GM18517 (cell line): Measurements from ENCODE around the gene CYP2J2.
"Not testable (repeated sequence)": the region's sequence is repeated elsewhere in the genome, so short reads cannot be mapped to it uniquely, and the experiment has no call there.

Experiments used
- ATAC-seq: cut with Tn5 transposase; IDR thresholded peaks from one replicate; pipeline ENCODE4 v1.9.1; 2021; ENCODE audit warnings: mild to moderate bottlenecking, moderate library complexity; ENCODE audit not compliant: unreplicated experiment

CYP2J2 gene

DNA sequence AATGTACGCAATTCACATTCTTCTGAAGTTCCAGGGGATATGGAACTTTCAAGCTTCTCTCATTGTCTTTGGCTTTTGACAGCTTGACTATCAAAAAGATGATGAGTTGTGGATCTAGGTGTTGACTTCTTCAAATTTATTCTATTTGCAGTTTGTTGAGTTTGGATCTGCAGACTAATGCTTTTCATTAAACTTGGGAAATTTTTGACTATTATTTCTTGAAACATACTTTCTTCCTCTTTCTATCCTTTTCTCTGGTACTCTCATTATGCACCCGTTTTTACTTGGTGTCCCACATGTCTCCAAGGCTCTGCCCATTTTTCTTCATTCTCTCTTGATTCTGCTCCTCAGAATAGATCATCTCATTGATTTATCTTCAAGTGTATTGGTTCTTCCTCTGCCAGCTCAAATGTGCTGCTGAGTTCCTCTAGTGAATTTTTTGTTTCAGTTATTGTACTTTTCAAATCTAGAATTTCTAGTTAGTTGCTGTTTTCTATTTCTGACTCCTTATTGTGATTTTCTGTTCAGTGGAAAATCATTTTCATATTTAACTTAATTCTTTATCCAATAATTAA, 49.4 kb downstream of the CYP2J2 start:
- no peak for ATAC-seq

- no peak for ATAC-seq
These were observed 54.8 kb downstream of the CYP2J2 start for GRCh38 chr1:59871746-59872145.

GRCh38 chr1:59866462-59866861, 60.1 kb downstream of the CYP2J2 start:
- ATAC-seq: no peak

DNA sequence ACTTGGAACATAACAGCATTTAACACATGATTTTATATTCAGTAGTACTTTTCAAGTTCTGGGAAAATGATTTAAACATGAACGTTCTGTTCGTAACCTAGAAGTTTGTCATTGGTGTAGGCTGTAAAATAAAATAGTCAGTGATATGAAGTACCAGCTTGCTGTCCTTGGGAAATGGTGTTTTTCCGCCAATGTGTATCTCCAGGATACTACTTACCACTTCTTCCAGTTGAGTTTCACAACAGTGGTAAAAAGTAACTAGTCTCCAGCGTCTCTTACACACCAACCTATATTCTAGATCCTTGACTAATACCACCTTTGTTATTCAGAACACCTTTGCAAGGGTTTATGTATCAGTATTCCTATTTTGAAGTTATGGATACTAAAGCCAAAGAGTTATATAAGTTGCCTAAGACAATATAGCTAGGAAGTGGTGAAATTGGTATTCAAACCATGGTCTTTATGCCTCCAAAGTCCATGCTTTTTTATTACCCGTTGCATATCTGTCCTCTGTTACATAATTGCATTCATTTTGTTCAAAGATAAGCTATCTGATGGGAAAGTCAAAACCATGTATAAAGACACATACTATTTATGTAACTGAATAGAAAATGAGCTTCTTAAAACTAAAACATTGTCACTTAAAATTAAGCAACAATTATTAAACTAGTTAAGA, 68.8 kb downstream of the CYP2J2 start:
- no peak for ATAC-seq

DNA sequence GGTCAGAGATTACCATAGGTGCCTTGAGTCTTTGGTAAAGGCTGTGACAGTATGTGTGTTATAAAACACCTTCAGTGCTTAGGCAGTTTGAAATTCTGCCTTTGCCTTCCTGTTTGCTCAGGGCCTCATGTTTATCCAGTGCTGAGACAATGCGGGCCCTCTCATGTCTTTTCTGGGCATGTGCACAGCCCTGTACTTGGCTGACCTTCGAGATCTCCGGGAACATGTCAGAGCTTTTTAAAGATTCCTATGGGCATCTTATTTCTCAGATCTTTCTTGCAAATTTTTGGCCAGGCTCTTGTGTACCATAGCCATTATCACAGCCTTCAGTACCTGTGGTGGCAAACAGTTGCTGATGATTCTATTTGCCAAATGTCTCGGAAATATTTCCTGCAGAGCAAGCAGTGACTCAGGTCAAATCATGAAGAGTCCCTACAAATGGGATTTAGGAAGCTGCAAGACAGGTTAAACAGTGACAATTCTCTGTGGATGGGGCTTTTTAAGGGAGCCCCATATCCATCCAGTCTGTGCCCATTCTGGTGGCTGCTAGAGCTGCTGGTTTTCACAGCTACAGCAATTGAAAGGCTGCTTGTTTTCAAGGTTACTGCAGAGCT, 69.7 kb downstream of the CYP2J2 start:
- ATAC-seq: no peak

GRCh38 chr1:59855297-59855696, 71.3 kb downstream of the CYP2J2 start:
- not testable (repeated sequence) for ATAC-seq

DNA sequence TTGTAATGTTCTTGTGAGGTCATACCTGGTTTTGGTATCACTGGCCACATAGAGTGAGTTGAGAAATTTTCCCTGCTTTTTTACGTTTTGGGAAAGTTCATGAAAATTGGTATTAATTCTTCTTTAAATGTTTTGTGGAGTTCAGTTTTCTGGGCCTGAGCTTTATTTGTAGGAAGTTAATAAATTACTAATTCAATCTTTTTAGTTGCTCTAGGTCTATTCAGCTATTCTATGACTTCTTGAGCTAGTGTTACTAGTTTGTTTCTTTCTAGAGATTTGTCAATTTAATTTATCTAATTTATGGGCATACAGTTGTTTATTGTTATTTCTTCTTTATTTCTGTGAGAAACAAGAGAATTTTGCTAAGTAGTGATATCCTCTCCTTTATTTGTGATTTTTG, 74.5 kb downstream of the CYP2J2 start:
- ATAC-seq: no peak

GRCh38 chr1:59846895-59847282, 79.7 kb downstream of the CYP2J2 start:
- ATAC-seq: no peak

DNA sequence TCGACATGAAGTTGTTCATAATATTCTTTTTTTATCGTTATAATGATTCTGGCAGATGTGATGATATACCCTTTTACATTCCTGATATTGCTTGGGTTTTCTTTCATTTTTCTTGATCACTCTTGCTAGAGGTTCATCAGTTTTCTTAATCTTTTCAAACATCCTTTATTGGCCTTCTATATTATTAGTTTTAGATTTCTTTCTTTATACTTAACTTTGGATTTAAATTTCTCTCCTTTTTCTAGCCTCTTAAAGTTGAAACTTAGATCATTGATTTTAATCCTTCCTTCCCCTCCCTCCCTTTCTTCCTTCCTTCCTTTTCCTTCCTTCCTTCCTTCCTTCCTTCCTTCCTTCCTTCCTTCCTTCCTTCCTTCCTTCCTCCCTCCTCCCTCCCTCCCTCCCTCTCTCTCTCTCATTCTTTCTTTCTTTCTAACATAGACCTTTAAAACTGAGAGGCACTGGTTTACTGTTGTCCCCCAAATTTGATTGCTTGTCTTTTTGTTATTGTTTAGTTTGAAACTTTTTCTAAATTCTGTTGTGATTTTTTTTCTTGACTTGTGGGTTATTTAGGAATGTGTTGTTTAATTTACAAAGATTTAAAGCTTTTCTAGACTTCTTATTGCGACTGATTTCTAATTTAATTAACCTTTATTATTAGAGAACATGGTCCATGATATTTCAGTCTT, 80.2 kb downstream of the CYP2J2 start:
- no peak for ATAC-seq

DNA sequence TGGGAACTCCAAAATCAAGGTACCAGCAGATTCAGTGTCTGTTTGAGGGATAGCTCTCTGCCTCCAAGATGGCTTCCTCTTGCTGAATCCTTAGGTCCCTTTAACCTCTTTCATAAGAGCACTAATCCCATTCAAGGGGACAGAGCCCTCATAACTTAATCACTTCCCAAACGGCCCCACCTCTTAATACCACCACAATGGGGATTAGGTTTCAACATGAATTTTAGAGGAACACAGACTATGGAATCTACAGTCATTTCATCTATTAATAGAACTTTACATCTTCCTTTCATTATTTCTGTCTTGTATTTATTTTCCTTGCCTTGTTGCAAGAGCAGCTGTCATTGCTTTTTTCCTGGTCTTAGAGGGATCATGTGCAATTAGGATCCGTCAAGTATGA, 81.5 kb downstream of the CYP2J2 start:
- no peak for ATAC-seq
